ENCODE measurements around the gene TDRD1. TPM values are rescaled to one million over a fixed set of nuclear protein-coding genes. Genes with fewer than 3 reads are reported as not detected.

Gene TDRD1
- total and polyA plus RNA-seq, 3 experiments from 2014 or later, result 0.13 to 0.16 (median 0.14) TPM

DNA sequence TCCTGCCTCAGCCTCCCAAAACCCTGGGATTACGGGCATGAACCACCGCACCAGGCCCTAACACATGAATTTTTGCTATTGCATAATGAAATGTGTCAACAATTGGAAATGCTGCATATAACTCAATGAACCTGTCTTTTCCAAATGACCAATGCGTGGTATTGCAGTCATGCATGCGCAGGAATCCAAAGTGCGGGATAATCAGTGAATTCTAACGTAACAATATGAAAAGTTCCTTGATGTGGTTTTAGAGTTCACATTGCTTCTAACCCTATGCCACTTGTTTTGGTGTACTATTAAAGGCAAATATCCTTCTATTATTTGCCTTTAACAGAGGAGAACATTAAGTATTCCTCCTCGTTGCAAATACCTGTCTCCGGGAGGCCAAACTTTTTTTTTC is 10.5 kb downstream of the TDRD1 start:
- ChIA-PET CTCF (interaction anchor here (2.0 kb wide), 1 partner anchor 28 kb away, joined by 4 read pairs; no protein-coding TSS in a partner anchor), POLR2A (no interaction called here)
- no peak overlapping the region for H3K4me3 Mint-ChIP-seq
- H3K27ac ChIP-seq (ENCODE audit: low read depth, low read length), result no peak overlapping the region
- no peak for DNase-seq
- no peaks in the 10 kb centered on the region for H3K36me3 ChIP-seq (ENCODE audit: insufficient read depth, low read length)
- H3K27me3 ChIP-seq (ENCODE audit: insufficient read depth, low read length, poor library complexity, severe bottlenecking), result peaks cover 4% of the 10 kb centered on the region
- H3K4me3 ChIP-seq (ENCODE audit: low read length), result no peak overlapping the region
- H3K9me3 ChIP-seq (ENCODE audit: low read length), result no peaks in the 10 kb centered on the region
- H3K4me1 ChIP-seq (ENCODE audit: insufficient read depth, low read length), result no peaks in the 10 kb centered on the region
- H3K27ac Mint-ChIP-seq, result no peak overlapping the region
- peaks cover 0 to 2% (median 0%) of the 10 kb centered on the region in 3 donors for H3K4me1 Mint-ChIP-seq
- peaks cover 0 to 3% (median 0%) of the 10 kb centered on the region in 3 donors for H3K36me3 Mint-ChIP-seq
- peaks cover 8 to 28% of the 10 kb centered on the region in 2 donors for H3K27me3 Mint-ChIP-seq
- H3K9me3 Mint-ChIP-seq, result no peaks in the 10 kb centered on the region

DNA sequence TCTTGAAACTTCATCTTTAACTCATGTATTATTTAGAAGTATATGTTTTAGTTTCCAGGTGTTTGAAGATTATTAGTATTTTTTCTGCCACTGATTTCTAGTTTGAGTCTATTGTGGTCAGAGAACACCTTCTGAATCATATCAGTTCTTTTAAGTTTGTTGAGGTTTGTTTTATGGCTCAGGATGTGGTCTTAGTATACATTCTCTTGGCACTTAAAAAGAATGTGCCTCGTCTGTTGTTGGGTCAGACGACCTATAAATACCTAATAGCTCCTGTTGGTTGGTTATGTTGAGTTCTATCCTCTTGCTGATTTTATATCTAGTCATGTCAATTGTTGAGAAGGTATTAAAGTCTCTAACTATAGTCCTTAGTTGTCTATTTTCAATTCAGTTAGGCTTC is 15.9 kb downstream of the TDRD1 start:
- ChIA-PET POLR2A (no interaction called here), CTCF (no interaction called here)
- H3K27me3 ChIP-seq (ENCODE audit: insufficient read depth, low read length, poor library complexity, severe bottlenecking), result peaks cover 4% of the 10 kb centered on the region
- DNase-seq, result no peak
- H3K9me3 ChIP-seq (ENCODE audit: low read length), result no peaks in the 10 kb centered on the region
- H3K27ac ChIP-seq (ENCODE audit: low read depth, low read length), result no peak overlapping the region
- no peak overlapping the region for H3K4me3 ChIP-seq (ENCODE audit: low read length)
- no peaks in the 10 kb centered on the region for H3K9me3 Mint-ChIP-seq
- no peaks in the 10 kb centered on the region for H3K4me1 ChIP-seq (ENCODE audit: insufficient read depth, low read length)
- peaks cover 0 to 10% (median 0%) of the 10 kb centered on the region in 3 donors for H3K36me3 Mint-ChIP-seq
- H3K4me3 Mint-ChIP-seq, result no peak overlapping the region
- peaks cover 7 to 16% (median 9%) of the 10 kb centered on the region in 3 donors for H3K4me1 Mint-ChIP-seq
- no peaks in the 10 kb centered on the region for H3K36me3 ChIP-seq (ENCODE audit: insufficient read depth, low read length)
- peaks cover 26 to 57% of the 10 kb centered on the region in 2 donors for H3K27me3 Mint-ChIP-seq
- no peak overlapping the region for H3K27ac Mint-ChIP-seq

- CTCF ChIA-PET, result no interaction called here
- Mint-ChIP-seq H3K36me3 (peaks cover 0 to 10% (median 0%) of the 10 kb centered on the region in 3 donors), H3K4me1 (peaks cover 7 to 16% (median 9%) of the 10 kb centered on the region in 3 donors), H3K27me3 (peaks cover 29 to 76% of the 10 kb centered on the region in 2 donors), H3K27ac (no peak overlapping the region), H3K4me3 (no peak overlapping the region), H3K9me3 (no peaks in the 10 kb centered on the region)
- Histone ChIP-seq H3K27ac (ENCODE audit: low read depth, low read length) (no peak overlapping the region), H3K36me3 (ENCODE audit: insufficient read depth, low read length) (no peaks in the 10 kb centered on the region), H3K27me3 (ENCODE audit: insufficient read depth, low read length, poor library complexity, severe bottlenecking) (no peaks in the 10 kb centered on the region), H3K4me3 (ENCODE audit: low read length) (no peak overlapping the region), H3K9me3 (ENCODE audit: low read length) (no peaks in the 10 kb centered on the region), H3K4me1 (ENCODE audit: insufficient read depth, low read length) (no peaks in the 10 kb centered on the region)
- POLR2A ChIA-PET, result no interaction called here
- DNase-seq, result no peak
Measured at GRCh38 chr10:114199239-114199638, 20.1 kb downstream of the TDRD1 start.

- Mint-ChIP-seq H3K36me3 (peaks cover 0 to 5% (median 0%) of the 10 kb centered on the region in 3 donors), H3K27me3 (peaks cover 17 to 66% of the 10 kb centered on the region in 2 donors), H3K9me3 (no peaks in the 10 kb centered on the region), H3K4me3 (no peak overlapping the region), H3K27ac (no peak overlapping the region), H3K4me1 (no peaks in the 10 kb centered on the region)
- CTCF ChIA-PET, result no interaction called here
- Histone ChIP-seq H3K36me3 (ENCODE audit: insufficient read depth, low read length) (no peaks in the 10 kb centered on the region), H3K4me3 (ENCODE audit: low read length) (no peak overlapping the region), H3K9me3 (ENCODE audit: low read length) (no peaks in the 10 kb centered on the region), H3K4me1 (ENCODE audit: insufficient read depth, low read length) (no peaks in the 10 kb centered on the region), H3K27ac (ENCODE audit: low read depth, low read length) (no peak overlapping the region), H3K27me3 (ENCODE audit: insufficient read depth, low read length, poor library complexity, severe bottlenecking) (no peaks in the 10 kb centered on the region)
- POLR2A ChIA-PET, result no interaction called here
- no peak for DNase-seq
Measured at GRCh38 chr10:114202812-114203211, 23.7 kb downstream of the TDRD1 start.

- Histone ChIP-seq H3K9me3 (ENCODE audit: low read length) (no peaks in the 10 kb centered on the region), H3K27me3 (ENCODE audit: insufficient read depth, low read length, poor library complexity, severe bottlenecking) (no peaks in the 10 kb centered on the region), H3K4me3 (ENCODE audit: low read length) (no peak overlapping the region), H3K4me1 (ENCODE audit: insufficient read depth, low read length) (no peaks in the 10 kb centered on the region), H3K27ac (ENCODE audit: low read depth, low read length) (no peak overlapping the region), H3K36me3 (ENCODE audit: insufficient read depth, low read length) (no peaks in the 10 kb centered on the region)
- ChIA-PET CTCF (no interaction called here), POLR2A (no interaction called here)
- H3K36me3 Mint-ChIP-seq, result no peaks in the 10 kb centered on the region
- no peak overlapping the region for H3K4me3 Mint-ChIP-seq
- H3K27me3 Mint-ChIP-seq, result peaks cover 6 to 50% of the 10 kb centered on the region in 2 donors
- no peak overlapping the region for H3K27ac Mint-ChIP-seq
- H3K9me3 Mint-ChIP-seq, result no peaks in the 10 kb centered on the region
- no peak for DNase-seq
- H3K4me1 Mint-ChIP-seq, result no peaks in the 10 kb centered on the region
Measured at GRCh38 chr10:114206902-114207301, 27.7 kb downstream of the TDRD1 start.

- Histone ChIP-seq H3K9me3 (ENCODE audit: low read length) (no peaks in the 10 kb centered on the region), H3K4me1 (ENCODE audit: insufficient read depth, low read length) (no peaks in the 10 kb centered on the region), H3K4me3 (ENCODE audit: low read length) (no peak overlapping the region), H3K27ac (ENCODE audit: low read depth, low read length) (no peak overlapping the region), H3K27me3 (ENCODE audit: insufficient read depth, low read length, poor library complexity, severe bottlenecking) (no peaks in the 10 kb centered on the region), H3K36me3 (ENCODE audit: insufficient read depth, low read length) (no peaks in the 10 kb centered on the region)
- POLR2A ChIA-PET, result no interaction called here
- no peak overlapping the region for H3K4me3 Mint-ChIP-seq
- no peaks in the 10 kb centered on the region for H3K4me1 Mint-ChIP-seq
- H3K27me3 Mint-ChIP-seq, result peaks cover 6 to 50% of the 10 kb centered on the region in 2 donors
- DNase-seq, result no peak
- no peak overlapping the region for H3K27ac Mint-ChIP-seq
- no peaks in the 10 kb centered on the region for H3K9me3 Mint-ChIP-seq
- CTCF ChIA-PET, result no interaction called here
- no peaks in the 10 kb centered on the region for H3K36me3 Mint-ChIP-seq
Measured at GRCh38 chr10:114207349-114207748, 28.2 kb downstream of the TDRD1 start.

DNA sequence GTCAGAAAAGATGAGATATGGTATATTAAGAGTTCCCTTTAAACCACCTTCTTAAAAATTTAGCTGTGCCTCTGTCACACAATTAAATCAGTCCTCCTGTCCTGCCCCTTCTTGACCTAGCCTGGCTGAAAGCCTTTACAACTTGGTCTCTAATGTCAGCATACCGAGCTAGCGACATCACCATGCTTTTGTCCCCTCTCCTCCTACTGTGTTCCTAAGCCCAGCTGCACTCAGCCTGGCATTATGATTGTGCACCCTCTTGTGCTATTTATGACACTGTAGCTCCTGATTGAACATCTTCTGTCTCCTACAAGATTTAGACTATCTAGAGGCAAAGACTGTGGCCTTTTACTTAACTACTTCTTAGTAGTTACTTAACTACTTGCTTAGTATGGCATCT is 29.2 kb downstream of the TDRD1 start:
- H3K4me3 ChIP-seq (ENCODE audit: low read length), result no peak overlapping the region
- no peak overlapping the region for H3K27ac ChIP-seq (ENCODE audit: low read depth, low read length)
- POLR2A ChIA-PET, result no interaction called here
- CTCF ChIA-PET, result no interaction called here
- no peak for DNase-seq
- H3K4me1 ChIP-seq (ENCODE audit: insufficient read depth, low read length), result no peaks in the 10 kb centered on the region
- Mint-ChIP-seq H3K4me1 (no peaks in the 10 kb centered on the region), H3K27ac (no peak overlapping the region), H3K4me3 (no peak overlapping the region), H3K27me3 (peaks cover 1 to 43% of the 10 kb centered on the region in 2 donors), H3K36me3 (no peaks in the 10 kb centered on the region), H3K9me3 (no peaks in the 10 kb centered on the region)
- H3K27me3 ChIP-seq (ENCODE audit: insufficient read depth, low read length, poor library complexity, severe bottlenecking), result no peaks in the 10 kb centered on the region
- H3K36me3 ChIP-seq (ENCODE audit: insufficient read depth, low read length), result no peaks in the 10 kb centered on the region
- no peaks in the 10 kb centered on the region for H3K9me3 ChIP-seq (ENCODE audit: low read length)

DNA sequence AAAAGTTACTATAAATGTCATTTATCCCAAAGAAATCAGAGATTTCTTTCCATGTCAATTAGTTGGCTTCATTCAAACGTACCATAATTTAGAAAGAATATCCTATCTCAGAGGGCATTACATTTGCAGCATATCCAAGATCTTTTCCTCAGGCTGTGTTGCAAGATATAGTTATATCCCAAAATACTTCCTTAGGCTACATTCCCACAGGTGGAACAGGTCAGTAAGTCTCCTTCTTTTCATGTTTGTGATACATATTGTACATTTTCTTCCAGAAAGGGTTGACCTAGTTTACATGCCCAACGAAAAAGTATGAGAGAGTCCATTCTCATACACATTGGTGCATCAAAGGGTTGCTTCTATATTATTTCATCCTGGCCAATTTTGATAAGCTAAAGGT is 33.0 kb downstream of the TDRD1 start:
- Mint-ChIP-seq H3K9me3 (no peaks in the 10 kb centered on the region), H3K36me3 (no peaks in the 10 kb centered on the region), H3K27me3 (peaks cover 1 to 29% of the 10 kb centered on the region in 2 donors), H3K4me3 (no peak overlapping the region), H3K4me1 (no peaks in the 10 kb centered on the region), H3K27ac (no peak overlapping the region)
- CTCF ChIA-PET, result no interaction called here
- Histone ChIP-seq H3K36me3 (ENCODE audit: insufficient read depth, low read length) (no peaks in the 10 kb centered on the region), H3K4me3 (ENCODE audit: low read length) (no peak overlapping the region), H3K4me1 (ENCODE audit: insufficient read depth, low read length) (no peaks in the 10 kb centered on the region), H3K27me3 (ENCODE audit: insufficient read depth, low read length, poor library complexity, severe bottlenecking) (peaks cover 3% of the 10 kb centered on the region), H3K9me3 (ENCODE audit: low read length) (no peaks in the 10 kb centered on the region), H3K27ac (ENCODE audit: low read depth, low read length) (no peak overlapping the region)
- DNase-seq, result no peak
- POLR2A ChIA-PET, result no interaction called here

DNA sequence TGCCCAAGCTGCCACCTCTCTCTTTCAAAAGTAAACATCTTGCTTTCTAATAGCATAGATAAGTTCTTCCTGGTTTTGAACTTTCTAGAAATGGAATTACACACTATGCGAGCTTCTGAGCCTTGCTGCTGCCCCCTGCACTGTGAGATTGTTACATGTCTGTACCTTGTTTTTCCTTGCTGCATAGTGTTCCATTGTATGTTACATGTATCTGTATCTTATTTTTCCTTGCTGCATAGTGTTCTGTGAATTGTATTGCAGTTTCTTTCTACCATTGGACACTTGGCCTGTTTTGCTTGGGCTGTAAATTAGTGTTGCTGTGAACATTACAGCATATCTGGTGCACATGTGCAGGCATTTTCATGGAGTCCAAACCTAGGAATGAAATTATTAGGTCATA is 35.9 kb downstream of the TDRD1 start:
- Histone ChIP-seq H3K4me3 (ENCODE audit: low read length) (no peak overlapping the region), H3K27me3 (ENCODE audit: insufficient read depth, low read length, poor library complexity, severe bottlenecking) (peaks cover 3% of the 10 kb centered on the region), H3K27ac (ENCODE audit: low read depth, low read length) (no peak overlapping the region), H3K4me1 (ENCODE audit: insufficient read depth, low read length) (no peaks in the 10 kb centered on the region), H3K36me3 (ENCODE audit: insufficient read depth, low read length) (no peaks in the 10 kb centered on the region), H3K9me3 (ENCODE audit: low read length) (no peaks in the 10 kb centered on the region)
- ChIA-PET POLR2A (no interaction called here), CTCF (no interaction called here)
- no peak overlapping the region for H3K4me3 Mint-ChIP-seq
- H3K36me3 Mint-ChIP-seq, result no peaks in the 10 kb centered on the region
- H3K27me3 Mint-ChIP-seq, result peaks cover 0 to 36% of the 10 kb centered on the region in 2 donors
- no peaks in the 10 kb centered on the region for H3K9me3 Mint-ChIP-seq
- peak overlapping the region in 1 of 8 donors; percentile 51 for H3K27ac Mint-ChIP-seq
- H3K4me1 Mint-ChIP-seq, result no peaks in the 10 kb centered on the region
- no peak for DNase-seq

Data from CD8-positive, alpha-beta memory T cell (primary cell).